HG03135 (cell line): ENCODE data around the gene ZDHHC3.
"Not testable (repeated sequence)": the region's sequence is repeated elsewhere in the genome, so short reads cannot be mapped to it uniquely, and the experiment has no call there.

Source experiments
- ATAC-seq: cut with Tn5 transposase; IDR thresholded peaks from one replicate; pipeline ENCODE4 v1.9.1; 2021; ENCODE audit warnings: mild to moderate bottlenecking, moderate library complexity; ENCODE audit not compliant: unreplicated experiment

The ZDHHC3 gene

DNA sequence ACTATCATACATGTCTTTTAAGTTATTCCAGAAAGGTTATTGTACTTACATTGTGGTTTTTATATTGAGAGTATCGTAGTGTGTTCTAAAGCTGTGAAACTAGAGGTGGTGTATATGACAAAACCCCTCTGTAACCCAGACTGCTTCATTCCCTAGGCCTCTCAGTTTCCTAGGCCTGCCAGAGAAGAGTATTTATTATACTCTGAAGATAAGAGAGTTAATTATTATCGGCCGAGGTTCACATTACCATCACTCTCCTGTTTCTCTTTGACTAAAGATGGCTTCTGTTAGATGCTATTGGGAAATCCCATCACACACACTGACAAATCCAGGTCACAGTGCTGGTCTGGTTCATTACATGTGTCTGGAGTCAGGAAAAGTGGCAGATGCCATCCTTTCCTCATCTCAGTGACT is 20.6 kb upstream of the ZDHHC3 start:
- ATAC-seq: no peak

DNA sequence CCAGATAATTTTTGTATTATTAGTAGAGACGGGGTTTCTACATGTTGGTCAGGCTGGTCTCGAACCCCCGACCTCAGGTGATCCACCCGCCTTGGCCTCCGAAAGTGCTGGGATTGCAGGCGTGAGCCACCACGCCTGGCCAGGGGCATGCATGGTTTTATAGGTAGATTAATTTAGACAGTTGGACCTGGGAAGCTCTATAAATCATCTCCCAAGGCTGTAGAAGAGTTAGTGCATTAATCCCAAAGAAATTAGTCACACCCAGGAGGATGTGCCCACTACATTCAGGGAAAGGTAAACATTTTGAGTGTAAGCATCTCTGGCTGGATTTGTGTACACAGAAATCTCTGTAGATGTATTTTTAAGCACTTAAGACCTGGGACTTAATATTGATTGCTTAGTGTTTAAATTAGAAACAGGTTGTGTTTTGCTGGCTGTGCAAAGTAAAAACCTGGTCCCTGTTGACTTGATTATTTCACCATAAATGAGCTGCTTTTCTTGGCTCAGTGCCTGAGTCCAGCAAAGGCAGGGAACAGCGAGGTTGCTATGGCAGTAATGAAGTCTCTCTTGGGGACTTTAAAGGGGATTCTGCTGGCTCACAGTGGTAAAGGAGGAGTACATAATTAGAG is 19.3 kb upstream of the ZDHHC3 start:
- ATAC-seq: no peak

DNA sequence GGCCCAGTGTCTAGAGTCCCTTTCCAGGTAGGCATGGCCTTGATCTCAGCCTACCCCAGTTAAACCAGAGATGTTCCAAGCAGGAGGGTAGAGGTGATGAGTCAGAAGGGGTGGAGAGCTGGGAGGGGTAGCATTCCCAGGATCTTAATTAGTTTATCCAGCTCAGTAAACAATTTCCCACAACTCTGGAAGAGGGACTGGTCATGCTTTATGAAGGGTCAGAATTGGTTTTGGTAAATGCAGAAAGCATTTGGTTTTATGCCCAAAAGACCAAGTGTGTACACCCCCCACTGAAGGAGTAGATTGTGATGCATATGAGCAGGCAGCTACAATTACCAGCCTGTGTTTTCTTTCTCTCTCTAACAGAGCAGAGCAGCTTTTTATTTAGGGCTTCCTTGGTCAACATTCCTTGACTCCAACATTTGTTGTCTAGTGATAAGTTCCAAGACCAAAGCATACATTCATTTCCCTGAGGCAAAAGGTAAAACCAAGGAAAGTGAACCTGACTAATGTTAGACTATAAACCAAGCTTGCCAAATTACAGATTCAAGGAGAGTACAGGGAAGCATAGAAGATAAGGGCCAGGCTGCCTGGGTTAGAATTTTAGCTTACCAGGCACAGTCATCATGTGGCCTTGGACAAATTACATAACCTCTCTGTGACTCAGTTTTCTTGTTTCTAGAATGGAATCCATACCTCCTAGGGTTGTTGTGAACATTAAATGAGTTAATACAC is 17.7 kb upstream of the ZDHHC3 start:
- no peak for ATAC-seq

DNA sequence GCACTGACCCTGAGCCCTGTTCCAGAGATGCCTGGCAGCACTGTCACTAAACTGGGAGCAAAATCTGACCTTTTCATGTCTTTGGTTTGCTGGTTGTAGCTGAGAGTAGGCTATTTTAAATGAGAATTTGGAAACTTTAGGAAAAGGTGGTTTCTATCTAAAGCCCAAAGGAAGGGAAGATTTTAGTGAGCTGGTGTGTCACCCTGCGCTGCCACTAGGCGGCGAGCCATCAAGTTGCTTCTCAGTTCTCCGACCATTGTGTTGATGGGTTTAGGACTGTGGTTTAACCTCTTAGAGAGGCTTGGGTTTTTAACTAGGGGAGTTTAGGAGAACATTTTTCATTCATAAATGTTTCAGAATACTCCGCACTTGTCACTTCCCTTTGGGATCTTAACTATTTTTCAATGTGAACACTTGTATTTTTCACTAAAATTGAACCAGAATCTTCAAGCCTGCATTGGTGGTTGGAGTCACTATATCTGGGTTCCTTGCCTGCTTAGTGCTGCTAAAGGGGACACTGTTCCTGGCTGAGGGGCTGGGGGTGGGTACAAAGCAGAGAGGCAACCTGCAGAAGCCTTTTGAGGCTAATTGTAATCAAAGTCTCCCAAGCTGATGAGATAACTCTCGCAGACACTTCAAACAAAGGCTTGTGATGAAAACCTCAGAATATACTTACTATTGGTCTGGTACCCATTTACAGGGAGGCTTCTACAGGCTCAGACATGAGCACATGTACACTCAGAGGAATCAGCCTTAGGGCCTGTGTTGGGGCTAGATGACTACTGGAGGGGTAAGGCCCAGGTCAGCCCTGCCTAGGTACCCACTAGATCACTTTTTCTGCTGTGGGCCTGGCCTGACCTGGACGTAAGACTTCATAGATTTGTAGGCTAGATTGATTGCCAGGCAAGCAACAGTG is 16.8 kb upstream of the ZDHHC3 start:
- no peak for ATAC-seq

DNA sequence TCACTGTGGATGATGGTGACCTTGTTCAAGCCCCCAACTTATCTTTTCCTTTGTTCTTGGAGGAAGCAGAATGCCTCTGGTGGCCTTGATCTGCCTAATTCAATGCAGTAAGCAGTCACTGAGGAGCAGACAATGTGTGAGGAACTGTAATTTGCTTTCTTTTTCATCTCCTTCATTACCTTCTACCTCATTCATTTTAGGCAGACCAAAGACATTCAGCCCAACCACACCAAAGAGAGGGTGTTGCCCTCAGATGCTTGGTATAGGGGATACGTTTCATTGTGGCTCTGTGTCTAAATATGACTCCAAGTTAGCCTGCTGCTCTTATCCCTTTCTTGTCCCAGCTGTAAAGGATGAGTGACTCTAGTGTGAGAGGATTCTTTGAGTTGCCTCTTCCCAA is 15.4 kb upstream of the ZDHHC3 start:
- no peak for ATAC-seq

DNA sequence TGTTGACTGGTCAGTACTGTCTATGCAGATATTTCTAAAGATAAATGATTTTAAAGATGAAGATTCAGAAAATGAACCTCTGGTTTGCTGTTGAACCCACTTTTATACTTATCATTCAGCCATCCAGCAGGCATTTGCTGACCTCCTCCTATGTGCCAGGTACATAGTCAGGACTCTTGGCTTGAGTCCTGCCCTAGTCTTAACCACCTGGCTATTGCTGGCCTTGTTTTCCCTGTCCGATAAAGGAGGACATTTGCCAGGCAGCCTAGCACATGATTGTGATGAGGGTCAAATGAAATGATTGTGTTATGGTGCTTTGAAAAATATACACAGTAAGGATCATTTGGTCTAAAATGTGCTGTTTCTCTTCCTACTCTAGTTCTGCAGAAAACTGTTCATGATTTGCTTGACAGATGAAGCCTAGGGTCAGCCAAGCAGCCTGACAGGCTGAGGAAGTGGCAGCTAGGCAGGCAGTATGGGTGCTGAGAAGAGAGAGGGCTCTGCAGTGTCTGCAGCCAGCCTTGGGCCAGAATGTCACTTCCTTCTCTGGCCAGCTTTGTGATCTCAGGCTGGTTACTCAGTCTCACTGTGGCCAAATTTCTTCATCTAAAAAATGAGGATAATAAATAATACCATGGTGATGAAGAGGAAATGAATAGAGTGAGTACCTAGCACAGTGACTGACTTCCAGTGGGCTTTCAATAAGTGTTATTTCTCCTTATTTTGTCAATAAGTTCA is 13.8 kb upstream of the ZDHHC3 start:
- no peak for ATAC-seq

DNA sequence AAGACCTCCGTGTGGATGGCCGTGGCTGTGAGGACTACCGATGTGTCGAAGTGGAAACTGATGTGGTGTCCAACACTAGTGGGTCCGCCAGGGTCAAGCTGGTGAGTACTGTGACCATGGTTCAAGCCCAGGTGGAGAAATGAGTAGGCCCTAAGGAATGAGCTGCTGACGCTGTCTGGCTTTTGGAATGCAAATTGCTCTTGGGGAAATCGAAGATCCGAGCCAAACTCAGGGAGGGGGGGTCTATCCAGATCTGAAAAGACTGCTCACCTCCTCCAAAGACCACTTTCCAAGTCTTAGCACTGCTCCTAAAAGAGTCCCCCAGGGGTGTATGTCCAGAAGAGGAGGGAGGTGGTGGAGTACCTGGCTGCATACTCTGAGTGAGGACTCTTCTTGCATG is 13.2 kb upstream of the ZDHHC3 start:
- no peak for ATAC-seq

DNA sequence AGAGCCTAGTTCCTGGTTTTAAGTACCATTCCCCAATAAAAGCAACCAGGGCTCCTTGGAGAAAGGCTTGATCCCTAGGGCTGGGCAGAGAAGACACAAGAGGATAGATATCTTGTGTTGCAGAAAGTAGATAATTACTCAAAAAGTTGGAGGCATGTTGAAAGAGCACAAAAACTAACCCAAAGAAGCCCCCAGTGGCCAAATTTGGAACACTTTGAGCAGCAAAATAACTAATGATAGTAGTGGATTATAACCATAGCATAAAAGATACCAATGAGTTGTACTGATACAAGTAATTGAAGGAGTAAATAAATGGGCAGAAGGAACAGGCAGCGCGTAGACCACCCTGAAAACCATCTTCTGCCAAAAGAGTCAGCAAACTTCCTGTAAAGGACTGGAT is 12.1 kb upstream of the ZDHHC3 start:
- no peak for ATAC-seq

DNA sequence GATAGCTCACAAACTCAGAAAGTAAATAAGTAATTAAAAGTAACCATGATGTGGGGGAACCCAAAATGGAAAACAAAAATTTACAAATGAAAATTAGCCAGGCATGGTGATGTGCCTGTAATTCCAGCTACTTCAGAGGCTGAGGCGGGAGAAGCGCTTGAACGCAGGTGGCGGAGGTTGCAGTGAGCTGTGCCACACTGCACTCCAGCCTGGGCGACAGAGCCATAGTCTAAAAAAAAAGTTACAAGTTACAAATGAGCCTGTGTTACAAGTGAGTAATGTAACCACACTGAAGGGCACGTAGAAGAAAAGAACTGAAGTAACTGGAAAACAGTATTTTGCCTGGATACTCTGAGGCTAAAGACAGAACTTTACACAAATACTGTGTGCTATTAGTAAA is 11.4 kb upstream of the ZDHHC3 start:
- ATAC-seq: no peak

DNA sequence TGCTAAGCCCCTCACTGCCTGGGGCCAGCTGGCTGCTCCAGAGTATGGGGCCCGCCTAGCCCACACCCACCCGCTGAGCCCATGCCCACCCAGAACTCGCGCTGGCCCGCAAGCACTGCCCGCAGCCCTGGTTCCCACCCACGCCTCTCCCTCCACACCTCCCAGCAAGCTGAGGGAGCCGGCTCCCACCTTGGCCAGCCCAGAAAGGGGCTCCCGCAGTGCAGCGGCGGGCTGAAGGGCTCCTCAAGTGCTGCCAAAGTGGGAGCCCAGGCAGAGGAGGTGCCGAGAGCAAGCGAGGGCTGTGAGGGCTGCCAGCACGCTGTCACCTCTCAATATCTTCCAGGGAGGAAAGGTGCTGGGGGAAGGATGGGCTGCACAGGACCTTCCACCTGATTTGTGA is 10.4 kb upstream of the ZDHHC3 start:
- ATAC-seq: not testable (repeated sequence)

DNA sequence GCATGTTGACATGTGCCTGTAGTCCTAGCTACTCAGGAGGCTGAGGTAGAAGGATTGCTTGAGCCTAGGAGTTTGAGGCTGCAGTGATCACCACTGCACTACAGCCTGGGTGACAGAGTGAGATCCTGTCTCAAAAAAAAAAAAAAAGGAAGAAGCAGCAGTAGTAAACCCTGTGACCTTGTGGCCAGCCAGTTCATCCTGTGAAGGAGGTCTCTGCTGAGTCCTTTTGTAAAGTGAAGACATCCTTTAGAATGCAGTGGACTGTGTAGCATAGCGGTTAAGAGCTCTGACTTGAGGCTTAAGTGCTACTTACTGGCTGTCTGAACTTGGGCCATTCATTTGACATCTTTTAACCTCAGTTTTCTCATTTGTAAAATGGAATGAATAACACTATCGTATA is 8.4 kb upstream of the ZDHHC3 start:
- ATAC-seq: no peak

DNA sequence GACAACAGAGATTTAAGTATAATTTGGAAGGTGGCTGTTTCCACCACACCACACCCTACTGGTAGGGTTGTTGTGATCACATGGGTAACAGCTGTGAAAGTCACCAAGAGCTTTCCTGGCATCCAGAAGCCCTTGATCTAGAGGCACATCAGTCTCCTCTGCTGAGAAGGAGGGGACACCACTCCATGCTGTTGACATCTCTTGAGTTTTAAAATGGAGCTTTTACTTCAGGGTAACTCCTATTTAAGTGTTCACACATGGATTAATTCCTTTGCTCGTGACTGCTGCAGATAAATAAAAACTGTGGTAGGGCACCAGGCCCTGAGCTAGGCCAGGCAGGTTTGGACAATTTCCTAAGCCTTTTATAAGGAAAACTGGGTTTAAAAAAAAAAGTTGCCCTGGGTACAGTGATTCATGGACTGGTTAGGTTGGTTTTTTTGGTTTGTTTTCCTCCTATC is 7.5 kb upstream of the ZDHHC3 start:
- no peak for ATAC-seq

DNA sequence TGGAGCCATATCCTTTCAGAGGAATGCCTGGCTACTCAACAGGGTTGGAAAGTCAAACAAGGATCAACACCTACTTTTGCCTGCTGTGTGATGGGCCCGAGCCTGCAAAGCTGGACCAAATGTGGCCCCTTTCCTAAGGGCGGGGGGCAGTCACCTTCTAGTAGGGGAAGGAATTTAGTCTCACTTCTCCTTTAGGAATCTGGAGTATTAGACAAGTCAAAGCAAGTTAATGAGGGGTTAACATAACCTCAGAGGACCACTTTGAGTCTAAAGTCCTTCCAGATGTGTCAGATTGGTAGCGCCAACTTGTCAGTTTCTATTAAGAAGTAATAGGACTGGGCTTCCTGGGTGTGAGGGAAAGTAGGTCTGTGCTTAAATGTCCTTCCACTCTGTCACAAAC is 6.8 kb upstream of the ZDHHC3 start:
- ATAC-seq: no peak

DNA sequence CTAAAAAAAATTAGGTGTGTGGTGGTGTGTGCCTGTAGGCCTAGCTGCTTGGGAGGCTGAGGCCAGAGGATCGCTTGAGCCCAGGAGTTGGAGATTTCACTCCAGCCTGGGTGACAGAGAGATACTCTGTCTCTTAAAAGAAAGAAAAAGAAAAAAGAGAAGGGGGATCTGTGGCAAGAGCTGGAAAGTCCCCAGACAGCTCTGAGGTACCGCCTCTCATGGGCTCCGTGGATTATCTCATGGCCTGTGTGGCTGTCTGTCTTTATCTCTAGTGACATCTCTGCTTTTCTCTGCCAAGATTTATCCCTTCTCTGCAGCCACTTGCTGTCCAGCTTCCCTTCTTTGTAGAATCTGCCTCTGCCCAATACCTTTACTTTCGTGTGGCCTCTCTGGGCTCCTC is 5.8 kb upstream of the ZDHHC3 start:
- no peak for ATAC-seq

DNA sequence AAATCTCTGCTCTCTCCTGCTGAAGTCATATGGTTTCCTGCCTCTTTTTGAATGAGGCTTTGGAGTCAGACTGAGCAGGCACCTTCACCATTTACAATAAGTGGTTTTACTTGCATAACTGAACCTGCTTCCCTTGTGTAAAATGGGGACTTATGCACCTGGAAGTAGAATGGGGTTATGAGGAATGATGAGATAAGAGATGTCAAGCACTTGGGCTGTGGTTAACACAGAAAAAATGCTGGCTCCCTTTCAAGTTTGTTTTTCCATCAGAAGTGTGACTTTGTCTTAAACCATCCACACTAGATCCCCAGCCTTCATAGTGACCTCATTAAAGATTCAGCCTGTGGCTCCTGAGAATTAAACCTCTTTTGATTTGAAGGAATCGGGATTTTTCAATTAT is 5.2 kb upstream of the ZDHHC3 start:
- ATAC-seq: no peak

DNA sequence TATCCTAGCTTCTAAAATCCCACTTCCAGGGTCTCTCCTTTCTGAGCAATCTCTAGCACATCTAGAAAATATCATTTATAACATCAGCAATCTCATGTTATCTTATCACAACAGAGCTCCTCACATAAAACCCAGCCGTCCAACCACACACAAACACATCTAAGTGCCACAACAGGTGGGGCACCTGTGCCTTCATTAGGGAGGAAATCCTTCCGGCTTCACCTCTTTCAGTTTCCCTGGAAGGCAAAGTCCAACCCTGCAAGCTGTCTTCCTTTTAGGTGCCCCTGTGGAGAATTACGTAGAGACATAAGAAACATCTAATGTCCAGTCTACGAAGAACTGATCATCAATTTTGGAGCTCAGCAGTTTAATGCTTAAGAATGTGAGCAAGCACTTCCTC is 1.6 kb downstream of the ZDHHC3 start:
- ATAC-seq: no peak

DNA sequence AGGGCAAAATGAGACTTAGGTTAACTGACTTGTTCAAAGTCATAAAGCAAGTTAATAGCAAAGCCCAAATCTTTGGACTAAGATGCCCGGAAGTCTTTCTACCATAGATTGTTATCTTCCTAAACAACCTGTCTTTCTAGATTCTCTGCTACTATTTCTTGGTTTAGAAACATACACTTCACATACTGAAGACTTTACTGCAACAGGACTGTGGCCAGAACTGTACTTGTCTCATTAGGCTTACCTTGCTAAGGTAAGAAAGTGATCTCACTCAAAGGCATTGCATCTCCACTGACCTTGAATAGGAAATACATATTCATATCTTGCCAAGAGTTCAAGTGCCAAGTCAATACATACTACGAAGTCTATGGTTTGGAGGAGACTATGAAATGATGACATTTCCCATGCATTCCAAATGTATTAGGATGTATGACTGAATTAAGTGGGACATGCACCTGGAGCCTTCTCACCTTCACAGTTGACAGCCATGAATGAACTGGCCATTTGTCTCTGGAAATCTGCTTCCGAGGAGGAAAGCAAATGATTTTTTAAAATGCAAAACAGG is 5.0 kb downstream of the ZDHHC3 start:
- no peak for ATAC-seq

DNA sequence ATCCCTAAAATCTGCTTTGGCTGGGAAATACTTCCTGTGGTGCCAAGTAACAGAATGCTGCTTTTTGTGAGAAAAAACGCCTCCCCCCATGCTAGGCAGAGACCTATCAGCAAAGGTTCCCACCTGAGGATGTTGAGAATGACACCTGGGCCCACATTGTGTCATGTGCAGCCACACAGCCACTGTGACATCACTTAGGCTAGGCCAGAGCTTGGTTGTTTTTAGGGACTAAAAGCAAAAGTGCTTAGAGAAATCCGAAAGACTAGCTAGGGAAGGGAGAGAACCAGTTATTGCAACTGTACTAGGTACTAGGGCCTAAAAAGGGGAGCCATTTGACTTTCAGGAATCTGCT is 6.2 kb downstream of the ZDHHC3 start:
- ATAC-seq: no peak

DNA sequence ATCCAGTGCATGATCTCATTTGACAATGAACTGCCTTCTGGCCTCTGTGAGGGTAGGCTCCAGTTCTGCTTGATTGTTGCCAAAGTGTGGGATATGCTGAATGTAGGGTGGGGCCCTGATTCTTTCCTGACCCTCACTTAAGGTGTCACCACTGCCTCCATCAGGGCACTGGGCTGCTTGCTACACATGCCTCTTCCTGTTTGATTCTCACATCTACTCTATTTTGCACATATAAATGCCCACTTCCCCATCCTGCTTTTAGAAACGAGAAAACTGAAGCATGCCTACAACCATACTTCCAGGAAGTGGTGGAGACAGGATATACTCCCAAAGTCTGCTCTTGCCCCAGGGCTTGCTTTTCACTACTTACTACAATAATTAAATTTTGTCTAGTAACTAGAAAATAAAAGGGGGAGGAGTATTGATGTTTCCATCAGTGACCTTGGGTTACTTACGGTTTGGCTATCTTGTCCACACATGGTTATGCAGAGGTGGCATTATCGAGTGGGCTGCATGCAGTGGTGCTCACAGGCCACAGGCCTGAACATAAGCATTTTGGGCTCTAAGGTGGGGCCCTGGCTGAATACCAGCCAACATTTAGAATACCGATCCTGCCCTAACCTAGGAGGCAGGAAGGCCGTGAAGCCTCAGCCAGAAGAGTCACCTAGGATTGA is 6.7 kb downstream of the ZDHHC3 start:
- ATAC-seq: no peak

DNA sequence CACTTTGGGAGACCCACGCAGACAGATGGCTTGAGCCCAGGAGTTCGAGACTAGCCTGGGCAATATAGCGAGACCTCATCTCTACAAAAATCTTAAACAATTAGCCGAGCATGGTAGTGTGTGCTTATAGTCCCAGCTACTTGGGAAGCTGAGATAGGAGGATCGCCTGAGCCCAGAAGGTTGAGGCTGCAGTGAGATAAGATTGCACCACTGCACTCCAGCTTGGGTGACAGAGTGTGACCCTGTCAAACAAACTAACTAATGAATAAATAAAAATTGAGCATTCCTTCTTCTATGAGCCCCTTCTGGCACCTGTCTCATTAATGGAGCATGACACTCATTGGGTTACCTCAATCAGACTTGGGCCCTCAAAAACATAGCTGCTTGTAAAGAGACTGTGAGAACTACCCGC is 7.5 kb downstream of the ZDHHC3 start:
- no peak for ATAC-seq
